Lower leg skin (tissue), 4 donors: ENCODE data around the gene MAPK8IP3. TPM values are rescaled to one million over a fixed set of nuclear protein-coding genes. Genes with fewer than 3 reads are reported as not detected.

ENCODE experiments used
- DNase-seq, 2 donors: peaks; one replicate each; pipeline ENCODE4 v3.0.0-alpha.2; 2019; ENCODE audit warnings: low spot score in 2 of 2
- H3K4me3 ChIP-seq: fragments of 200-600 bp; sonication (generic); 2 replicates; pipeline ENCODE4 v1.5.1; 2017; ENCODE audit warnings: mild to moderate bottlenecking, low read depth; ENCODE audit not compliant: poor library complexity, severe bottlenecking
- POLR2A ChIP-seq, 2 donors: fragments of 450-650 bp; IDR thresholded peaks; one replicate each; pipeline ENCODE4 v1.6.1; 2016 to 2017; ENCODE audit warnings: antibody characterized with exemption in 2 of 2, mild to moderate bottlenecking in 1 of 2, moderate library complexity in 1 of 2
- WGBS, 2 donors: methylation state at CpG; one replicate each; pipeline ENCODE4 v1.1.5; 2018; 5-methylcytosine and 5-hydroxymethylcytosine counted together
- intact Hi-C: fragments of 100-400 bp; cut with DNase I; formaldehyde crosslinking; loops from one replicate; pipeline ENCODE4 v1.15.0; 2023; ENCODE audit warnings: low total_unique reads
- total RNA-seq, 4 donors: library from RNA; depleted of rRNA; stranded (reverse); fragments of >200 nt; gene quantifications; one replicate each; pipeline ENCODE4 v1.1.0, GENCODE V29; 2016
- TF ChIP-seq, protein P1 (sequence below), 3 donors: fragments of 450-650 bp; IDR thresholded peaks; one replicate each; pipeline ENCODE4 v1.5.1; 2016; ENCODE audit warnings: antibody characterized with exemption in 3 of 3, mild to moderate bottlenecking in 3 of 3, moderate library complexity in 2 of 3

Gene MAPK8IP3
- total RNA-seq, 4 donors from 2014 or later: 59.9 to 95.8 (median 62.9) TPM

DNA sequence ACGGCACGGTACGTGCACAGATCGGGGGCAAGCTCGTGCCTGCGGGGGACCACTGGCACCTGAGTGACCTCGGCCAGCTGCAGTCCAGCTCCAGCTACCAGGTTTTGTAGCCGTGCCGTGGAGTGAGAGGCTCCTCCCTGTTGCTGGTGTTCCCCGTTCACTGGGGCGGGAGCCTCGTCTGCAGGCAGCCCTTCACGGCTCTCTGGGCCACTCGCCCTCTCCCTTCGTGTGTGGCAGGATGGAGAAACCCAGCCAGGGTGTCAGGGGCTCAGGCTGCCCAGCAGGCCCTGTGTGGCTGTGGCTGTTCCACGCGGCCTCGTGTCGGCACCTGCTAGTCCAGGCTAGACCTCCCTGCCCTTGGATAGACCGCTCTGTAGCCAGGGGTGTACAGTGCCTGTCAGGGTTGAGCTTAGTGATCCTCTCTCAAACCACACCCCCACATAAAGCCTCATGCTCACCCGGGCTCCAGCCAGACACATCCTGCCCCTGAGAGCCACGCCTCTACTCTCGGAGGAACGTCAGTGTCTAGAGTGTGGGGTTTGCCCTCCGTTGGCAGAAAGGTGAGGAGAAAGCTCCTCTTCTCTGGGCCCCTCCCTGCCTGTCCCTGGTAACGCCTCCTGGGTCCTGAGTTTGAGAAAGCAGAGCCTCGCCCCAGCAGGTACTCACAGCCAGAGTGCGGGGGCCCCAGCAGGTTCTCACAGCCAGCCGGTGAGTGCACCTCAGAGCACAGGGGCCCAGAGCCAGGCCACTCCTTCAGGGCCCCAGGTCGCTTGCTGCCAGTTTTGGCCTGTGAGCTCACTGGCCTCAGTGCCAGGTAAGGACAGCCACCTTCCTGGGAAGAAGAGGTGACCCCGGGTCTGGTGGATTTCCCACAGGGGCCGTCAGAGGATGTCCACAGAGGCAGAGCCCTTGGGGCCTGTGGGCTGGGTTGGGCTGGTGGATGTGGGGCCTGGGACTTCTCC is 37.7 kb downstream of the MAPK8IP3 start:
- TF ChIP-seq, protein P1, sequence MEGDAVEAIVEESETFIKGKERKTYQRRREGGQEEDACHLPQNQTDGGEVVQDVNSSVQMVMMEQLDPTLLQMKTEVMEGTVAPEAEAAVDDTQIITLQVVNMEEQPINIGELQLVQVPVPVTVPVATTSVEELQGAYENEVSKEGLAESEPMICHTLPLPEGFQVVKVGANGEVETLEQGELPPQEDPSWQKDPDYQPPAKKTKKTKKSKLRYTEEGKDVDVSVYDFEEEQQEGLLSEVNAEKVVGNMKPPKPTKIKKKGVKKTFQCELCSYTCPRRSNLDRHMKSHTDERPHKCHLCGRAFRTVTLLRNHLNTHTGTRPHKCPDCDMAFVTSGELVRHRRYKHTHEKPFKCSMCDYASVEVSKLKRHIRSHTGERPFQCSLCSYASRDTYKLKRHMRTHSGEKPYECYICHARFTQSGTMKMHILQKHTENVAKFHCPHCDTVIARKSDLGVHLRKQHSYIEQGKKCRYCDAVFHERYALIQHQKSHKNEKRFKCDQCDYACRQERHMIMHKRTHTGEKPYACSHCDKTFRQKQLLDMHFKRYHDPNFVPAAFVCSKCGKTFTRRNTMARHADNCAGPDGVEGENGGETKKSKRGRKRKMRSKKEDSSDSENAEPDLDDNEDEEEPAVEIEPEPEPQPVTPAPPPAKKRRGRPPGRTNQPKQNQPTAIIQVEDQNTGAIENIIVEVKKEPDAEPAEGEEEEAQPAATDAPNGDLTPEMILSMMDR (IDR thresholded peaks at IDR 0.05): no peak
- no peak for TF ChIP-seq POLR2A (IDR thresholded peaks at IDR 0.05)
- peak in 1 of 2 donors; percentile 72 for DNase-seq
- H3K4me3 ChIP-seq: no peak overlapping the region
- 82 to 87% methylated on average over 28 to 31 of the region's 32 CpGs for WGBS, 2 donors
- intact Hi-C loops: loop anchor here (10.0 kb wide), 1 partner anchor 279 kb away; no protein-coding TSS in a partner anchor

DNA sequence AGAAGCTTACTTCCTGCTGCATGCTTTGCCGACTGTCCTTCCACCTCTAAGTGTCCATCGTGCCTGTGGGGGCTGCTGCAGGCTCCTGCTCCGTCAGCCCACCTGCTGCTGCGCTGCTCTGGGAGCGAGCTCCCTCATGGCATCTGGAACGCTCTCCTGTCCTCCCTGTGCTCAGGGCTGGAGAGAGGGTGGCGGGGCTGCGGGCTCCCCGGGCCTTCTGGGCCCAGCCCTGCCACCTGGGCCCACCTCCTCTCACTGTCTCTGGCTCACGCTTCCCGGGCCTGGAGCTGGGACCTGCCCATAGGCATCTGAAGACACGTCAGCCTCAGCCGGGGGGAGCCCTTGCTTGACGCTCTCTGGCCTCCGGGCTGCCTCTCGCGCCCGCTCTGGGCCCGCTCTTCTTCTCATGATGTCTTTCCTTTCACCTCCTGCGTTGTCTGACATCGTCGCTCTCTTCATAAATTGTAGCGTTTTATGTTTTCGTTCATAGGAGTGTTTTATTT is 38.4 kb downstream of the MAPK8IP3 start:
- 81 to 82% methylated on average over 22 to 24 of the region's 24 CpGs for WGBS, 2 donors
- TF ChIP-seq POLR2A (IDR thresholded peaks at IDR 0.05): no peak
- TF ChIP-seq, protein P1 (IDR thresholded peaks at IDR 0.05): no peak
- intact Hi-C loops: loop anchor here (10.0 kb wide), 1 partner anchor 280 kb away; no protein-coding TSS in a partner anchor

DNA sequence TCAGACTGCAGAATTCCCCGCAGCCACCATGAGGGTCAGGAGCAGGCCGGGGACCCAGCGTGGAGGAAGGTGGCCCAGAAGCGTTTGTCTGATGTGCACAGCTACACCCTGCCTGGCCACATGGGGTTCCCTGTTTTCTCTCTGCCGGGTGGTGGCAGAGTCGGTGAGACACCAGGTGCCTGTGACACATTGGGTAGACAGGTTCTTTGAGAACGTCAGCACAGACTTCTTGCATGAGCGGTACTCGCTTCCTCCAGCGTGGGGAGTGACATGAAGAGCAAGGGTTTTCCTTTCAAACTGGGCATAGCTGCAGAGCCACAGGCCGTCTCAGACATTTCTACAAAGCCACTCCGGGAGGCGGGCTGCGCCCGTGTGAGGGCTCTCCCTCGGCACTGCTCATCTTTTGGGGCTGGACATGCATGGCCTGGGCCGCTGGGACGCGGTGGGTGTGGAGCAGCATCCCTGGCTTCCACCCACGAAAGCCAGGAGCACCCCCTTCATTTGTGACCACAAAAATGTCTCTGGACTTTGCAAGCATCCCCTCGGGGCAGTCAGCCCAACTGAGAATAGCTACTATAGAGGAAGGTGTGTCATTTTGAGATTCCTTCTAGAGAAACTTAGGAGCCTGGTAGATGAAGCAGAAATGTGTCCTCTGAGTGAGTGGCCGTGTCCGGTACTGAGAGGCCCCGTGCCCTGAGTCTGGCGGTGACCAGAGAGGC is 39.3 kb downstream of the MAPK8IP3 start:
- H3K4me3 ChIP-seq: no peak overlapping the region
- 78 to 81% methylated on average over 25 of the region's 25 CpGs for WGBS, 2 donors
- TF ChIP-seq POLR2A (IDR thresholded peaks at IDR 0.05): no peak
- TF ChIP-seq, protein P1 (IDR thresholded peaks at IDR 0.05): no peak
- DNase-seq: peak in 1 of 2 donors; percentile 76
- intact Hi-C loops: loop anchor here (10.0 kb wide), 1 partner anchor 281 kb away; no protein-coding TSS in a partner anchor

More for the DNA sequence above, 38.4 kb downstream of the MAPK8IP3 start:
- no peak overlapping the region for H3K4me3 ChIP-seq
- DNase-seq: peak in 1 of 2 donors; percentile 79

DNA sequence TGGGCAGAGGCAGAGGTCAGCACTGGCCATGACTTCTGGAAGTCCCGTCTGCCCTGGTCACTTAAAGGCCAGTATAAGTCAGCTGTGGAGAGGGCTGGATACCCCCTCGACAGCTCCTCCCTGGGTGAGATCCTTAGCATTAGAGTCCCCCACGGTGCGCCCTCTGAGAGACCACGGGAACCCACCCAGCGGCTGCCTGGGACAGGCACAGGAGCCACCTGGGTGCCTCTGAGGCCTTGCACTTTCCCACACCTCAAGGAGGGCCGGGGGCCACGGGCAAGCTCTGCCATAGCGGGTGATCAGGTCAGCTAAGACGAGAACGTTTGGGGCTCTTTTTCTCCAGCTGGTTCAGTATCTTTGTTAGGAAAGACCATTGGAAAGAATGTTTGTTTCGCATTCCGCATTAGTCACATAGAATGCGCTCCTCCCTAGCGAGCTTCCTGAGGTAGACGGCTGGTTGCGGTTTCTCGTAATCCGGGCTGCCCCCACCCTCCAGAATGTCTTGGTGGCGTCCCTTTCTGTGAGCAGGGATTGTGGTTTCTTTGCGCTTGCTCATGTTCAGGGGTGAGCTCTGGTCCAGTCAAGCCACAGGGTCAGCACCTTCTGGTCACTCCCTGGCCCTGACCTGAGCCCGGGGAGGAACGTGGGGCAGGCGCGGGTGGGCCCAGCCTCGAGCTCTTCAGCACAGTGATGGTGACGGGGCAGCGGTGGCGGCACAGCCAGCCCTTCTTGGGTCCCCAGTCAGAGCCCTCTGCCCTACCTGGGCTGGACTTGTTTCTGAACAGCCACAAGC is 40.1 kb downstream of the MAPK8IP3 start:
- 94 to 95% methylated on average over 28 to 29 of the region's 29 CpGs for WGBS, 2 donors
- H3K4me3 ChIP-seq: no peak overlapping the region
- TF ChIP-seq, protein P1 (IDR thresholded peaks at IDR 0.05): no peak
- no peak for TF ChIP-seq POLR2A (IDR thresholded peaks at IDR 0.05)
- peak in 1 of 2 donors; percentile 81 for DNase-seq
- intact Hi-C loops: loop anchor here (10.0 kb wide), 1 partner anchor 281 kb away; no protein-coding TSS in a partner anchor

DNA sequence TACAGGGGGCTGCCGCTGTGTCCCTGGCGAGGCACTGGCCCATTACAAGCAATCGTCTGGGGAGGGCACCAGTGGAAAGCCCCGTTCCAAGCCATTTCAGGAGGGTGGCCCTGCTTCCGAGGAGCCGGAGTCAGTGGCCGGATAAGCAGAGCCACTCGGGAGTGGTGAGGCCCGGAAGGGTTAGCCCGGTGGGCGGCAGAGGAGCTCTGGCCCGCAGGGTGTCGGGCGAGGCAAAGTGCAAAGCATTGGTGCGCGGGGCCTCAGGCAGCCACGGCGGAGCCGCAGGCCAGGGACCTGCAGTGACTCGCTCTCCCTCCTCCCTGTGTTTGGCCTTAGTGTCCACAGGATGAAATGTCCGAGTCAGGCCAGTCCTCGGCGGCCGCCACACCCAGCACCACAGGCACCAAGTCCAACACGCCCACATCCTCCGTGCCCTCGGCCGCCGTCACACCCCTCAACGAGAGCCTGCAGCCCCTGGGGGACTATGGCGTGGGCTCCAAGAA is 40.7 kb downstream of the MAPK8IP3 start:
- no peak overlapping the region for H3K4me3 ChIP-seq
- intact Hi-C loops: loop anchor here (10.0 kb wide), 1 partner anchor 282 kb away; no protein-coding TSS in a partner anchor
- no peak for TF ChIP-seq POLR2A (IDR thresholded peaks at IDR 0.05)
- TF ChIP-seq, protein P1 (IDR thresholded peaks at IDR 0.05): no peak
- DNase-seq: no peak
- 87 to 89% methylated on average over 28 to 31 of the region's 31 CpGs for WGBS, 2 donors
